ENCODE measurements around the gene DBH.

DBH gene

GRCh38 chr9:133686642-133687575, 50.7 kb downstream of the DBH start:
- DNase-seq = no peak

- no peak for DNase-seq
These were observed 51.9 kb downstream of the DBH start for GRCh38 chr9:133687856-133688761.

- DNase-seq = no peak
These were observed 53.1 kb downstream of the DBH start for GRCh38 chr9:133689151-133689763.

DNA sequence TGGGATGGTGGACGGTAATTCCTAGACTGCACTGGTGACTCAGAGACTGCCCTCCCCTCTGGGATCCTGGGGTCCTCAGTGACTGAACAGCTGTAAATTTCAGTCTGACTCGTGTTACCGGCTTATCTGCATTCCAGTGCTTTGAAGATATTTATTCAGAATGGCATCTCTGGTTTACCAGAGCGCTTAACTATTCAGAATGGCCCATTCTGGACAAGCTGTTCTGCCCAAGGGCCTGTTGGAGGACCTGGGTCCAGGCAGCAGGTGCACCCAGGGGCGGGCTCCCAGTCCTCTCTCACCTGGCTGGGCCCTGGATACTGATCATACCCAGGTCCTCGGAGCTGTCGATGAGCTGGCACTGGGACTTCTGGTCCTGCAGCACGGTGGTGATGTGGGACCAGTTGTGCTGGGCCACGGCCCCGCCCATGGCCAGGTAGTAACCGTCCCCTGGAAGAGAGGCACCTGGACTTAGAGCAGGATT, 54.0 kb downstream of the DBH start:
- DNase-seq = no peak

- no peak for DNase-seq
These were observed 55.0 kb downstream of the DBH start for GRCh38 chr9:133691191-133691590.

- DNase-seq = no peak
These were observed 55.6 kb downstream of the DBH start for GRCh38 chr9:133691626-133692363.

DNA sequence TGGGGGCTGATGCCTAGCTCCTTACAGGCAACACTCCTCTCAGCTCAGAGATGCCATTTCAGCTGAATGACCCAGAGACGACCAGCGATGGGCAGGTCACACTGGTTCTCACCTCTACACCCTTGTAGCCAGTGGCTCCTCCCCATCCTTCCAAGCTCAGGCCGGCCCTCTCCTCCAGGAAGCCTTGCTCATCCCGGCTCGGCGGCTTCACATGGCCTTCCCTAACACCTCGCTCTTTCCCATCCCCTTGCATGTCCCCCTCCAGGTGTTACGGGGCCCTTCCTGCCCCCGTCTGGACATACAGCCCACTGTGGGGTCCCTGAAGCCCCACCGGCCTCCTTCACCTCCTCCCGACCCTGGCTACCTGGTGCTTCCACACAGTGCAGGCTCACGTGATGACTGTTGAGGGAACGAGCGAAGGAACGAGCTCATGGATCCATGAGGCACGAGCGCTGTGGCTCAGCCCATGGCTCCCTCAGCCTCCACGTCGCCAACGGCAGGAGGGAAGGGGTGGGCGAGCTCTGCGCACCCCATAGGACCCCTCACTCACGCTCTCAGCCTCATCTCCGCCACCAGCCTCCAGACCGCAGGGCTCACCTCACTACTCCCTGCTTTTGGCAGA, 56.3 kb downstream of the DBH start:
- DNase-seq = no peak

GRCh38 chr9:133693116-133693515, 57.0 kb downstream of the DBH start:
- DNase-seq = no peak

GRCh38 chr9:133693703-133694529, 57.8 kb downstream of the DBH start:
- no peak for DNase-seq

DNA sequence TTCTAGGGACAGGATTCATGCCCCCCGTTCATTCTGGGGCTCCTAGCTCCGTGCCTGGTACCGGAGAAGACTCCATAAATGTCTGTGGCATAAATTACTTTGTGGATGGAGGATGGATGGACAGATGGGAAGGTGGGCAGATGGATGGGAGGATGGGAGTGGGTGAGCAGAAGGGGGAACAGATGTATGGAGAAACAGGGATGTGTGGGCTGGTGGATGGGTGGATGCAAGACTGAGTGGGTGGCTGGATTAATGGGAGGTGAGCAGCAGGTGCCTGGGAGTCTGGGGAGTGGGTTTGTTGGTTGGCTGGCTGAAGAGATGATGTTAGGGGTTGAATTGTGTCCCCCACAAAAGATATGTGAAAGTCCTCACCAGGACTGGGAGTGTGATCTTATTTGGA, 58.5 kb downstream of the DBH start:
- no peak for DNase-seq

DNA sequence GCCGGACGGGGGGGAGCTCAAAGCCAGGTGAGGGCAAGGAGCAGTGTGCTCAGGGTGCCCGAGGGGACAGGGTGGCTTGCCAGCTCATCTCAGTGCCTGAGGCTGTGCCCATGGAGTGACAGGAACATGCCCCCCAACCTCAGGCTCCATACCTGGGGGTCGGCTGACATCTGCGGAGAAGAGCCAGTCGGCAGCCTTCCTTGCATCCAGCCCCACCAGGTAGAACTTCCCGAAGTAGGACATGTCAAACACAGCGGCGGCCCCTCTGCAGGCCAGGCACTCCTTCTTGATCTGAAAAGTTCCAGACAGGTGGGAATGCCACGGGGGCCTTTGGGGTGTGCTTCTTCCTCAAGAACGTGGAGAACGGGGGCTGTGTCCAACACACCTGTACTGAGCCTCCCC, 59.9 kb downstream of the DBH start:
- DNase-seq = no peak

GRCh38 chr9:133699546-133699945, 63.4 kb downstream of the DBH start:
- no peak for DNase-seq

DNA sequence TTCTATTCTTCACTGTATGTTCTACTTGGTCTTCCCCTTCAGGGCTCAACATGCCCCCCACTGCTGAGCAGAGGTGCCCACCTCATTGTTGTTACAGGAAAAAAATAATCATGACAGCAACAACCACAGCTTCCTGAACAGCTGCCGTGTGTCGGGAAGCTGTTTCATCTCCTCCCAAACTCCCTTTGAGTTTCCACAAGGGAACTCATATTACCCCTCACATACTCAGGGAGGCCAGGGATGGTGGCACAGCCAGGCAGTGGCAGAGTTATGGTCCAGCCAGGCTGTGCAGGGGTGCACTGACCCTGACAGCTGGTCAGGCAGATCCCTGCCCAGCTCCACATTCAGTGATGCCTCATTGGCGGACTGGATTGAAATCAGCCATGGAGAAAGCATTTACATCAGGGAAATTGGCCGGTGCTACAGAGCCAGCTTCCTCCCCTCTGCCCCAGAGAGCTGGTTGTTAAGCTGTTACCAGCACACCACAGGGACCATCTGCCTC, 64.7 kb downstream of the DBH start:
- DNase-seq = no peak

- peak; percentile 45 for DNase-seq
These were observed 65.3 kb downstream of the DBH start for GRCh38 chr9:133701321-133701980.

DNA sequence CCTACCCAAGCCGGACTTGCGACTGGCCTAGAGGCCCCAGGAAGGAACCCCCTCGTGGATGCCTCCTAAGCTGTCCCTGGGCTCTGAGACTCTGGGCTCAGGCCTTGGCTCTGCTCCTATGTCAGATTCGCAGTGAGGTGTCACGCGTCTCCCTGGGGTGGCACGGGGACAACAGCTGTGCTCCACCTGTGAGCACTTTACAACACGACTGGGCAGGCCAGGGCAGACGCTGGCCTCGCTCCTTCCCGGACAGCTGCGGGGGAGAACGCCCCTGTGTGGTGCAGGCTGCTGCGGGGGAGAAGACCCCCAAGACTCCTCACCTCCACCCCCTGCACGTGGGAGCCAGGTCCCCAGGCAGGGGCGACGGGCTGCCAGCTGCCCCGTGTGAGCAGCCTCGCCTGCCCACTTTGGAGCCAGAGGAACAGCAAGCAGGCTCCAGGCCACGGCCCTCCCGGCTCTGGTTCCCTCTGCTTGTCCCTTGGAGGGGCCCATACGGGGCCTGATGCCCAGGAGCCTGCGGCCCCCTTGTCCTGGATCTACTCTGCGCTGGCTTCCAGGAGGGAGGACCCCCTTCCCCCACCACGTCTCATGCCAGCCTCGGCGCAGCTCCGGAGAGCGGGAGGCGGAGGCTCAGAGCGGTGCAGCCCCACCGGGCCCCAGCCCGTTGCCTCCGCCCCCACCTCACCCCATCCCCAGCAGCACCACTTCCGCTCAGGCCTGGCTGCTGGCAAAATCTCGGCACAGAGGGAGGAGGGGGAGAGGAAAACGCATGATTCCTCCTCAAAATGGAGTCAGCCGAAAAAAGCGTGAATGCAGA, 66.0 kb downstream of the DBH start:
- DNase-seq = peak; percentile 72

DNA sequence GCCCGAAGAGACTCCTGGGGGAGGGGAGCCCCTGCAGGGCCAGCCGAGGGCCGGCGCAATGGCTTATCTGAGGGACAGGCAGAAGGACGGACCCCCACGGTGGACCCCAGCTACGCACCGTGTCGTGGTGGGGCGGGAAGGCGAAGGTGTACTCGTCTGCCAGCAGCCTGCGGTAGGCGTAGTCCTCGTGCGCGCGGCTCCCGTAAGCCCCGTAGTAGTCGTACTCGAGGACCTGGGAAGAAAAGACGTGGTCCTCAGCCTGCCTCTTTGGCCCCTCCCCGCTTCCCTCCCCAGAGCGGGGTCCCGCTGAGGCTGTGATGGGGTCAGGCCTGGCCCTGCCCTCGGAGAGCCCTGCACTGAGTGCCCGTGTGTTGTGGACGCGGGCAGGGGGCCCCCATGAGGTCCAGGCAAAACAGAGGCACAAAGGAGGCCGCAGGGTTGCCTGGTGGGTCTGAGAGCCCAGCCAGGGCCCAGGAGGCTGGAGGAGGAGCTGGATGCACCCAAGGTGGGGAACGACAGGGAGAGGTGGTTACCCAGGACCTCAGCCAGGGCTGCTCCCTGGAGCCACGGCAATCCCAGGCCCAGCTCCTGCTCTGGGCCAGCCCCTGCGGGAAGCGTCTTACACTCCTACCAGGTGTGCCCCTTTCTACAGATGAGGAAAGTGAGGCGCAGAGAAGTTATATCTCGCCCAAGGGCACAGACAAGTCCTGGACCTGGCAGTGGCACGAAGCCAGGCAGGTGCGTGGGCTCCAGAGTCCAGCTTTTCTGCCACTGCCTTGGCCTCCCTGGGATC, 66.8 kb downstream of the DBH start:
- no peak for DNase-seq

DNA sequence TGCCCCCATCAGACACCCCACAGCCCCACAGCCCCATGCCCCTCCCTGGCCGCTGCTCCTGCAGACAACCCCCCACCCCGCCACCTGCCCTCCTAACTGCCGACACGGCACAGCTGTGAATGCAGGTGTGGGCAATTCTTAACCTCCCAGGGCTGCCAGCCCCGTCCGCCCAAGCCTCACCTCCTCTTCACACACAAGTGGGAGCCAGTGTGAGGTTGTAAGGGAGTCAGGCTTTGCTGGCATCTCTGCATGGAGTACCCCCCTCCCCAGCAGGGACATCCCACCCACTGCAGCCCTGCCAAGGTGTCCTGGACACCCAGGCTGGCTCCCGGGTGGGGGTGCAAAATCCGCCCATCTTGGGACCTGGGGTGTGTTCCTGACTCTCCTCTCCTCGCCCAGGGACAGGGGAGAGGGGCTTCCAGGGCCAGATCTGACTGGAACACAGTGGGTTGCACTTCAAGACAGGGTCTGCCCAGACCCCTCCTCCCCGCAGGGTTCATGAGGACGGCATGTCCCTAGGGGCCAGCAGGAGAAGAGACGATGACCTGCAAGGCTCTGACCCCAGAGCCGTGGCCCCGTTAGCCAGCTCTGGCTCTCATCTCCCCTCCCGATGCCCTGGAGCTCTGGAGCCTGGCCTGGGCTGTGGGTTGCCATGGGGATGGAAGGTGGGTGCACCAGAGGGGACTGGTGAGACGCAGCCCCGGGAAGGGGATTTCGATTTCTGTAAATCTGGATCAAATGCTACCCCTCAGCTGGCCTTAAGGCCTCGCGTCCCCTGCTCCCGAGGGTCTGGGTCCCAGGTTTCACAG, 67.6 kb downstream of the DBH start:
- DNase-seq = no peak

All from activated effector memory CD4-positive, alpha-beta T cell treated with Interleukin-2 at 50 U/mL for 16 hours (primary cell).